AG09309 (cell line): ENCODE results near the gene SPEN.

Experiments used
- DNase-seq: peaks from one replicate; pipeline ENCODE4 v3.0.0-alpha.2; 2010; ENCODE audit warnings: low read depth
- H3K4me3 ChIP-seq: 2 replicates; pipeline ENCODE4 v1.5.1; 2011; ENCODE audit warnings: mild to moderate bottlenecking, low read depth, low read length, moderate library complexity; ENCODE audit not compliant: control insufficient read depth
- CTCF ChIP-seq: IDR thresholded peaks from 2 replicates; pipeline ENCODE4 v1.5.1; 2011; ENCODE audit warnings: mild to moderate bottlenecking, low read depth, low read length, inconsistent platforms; ENCODE audit not compliant: insufficient read depth, control insufficient read depth; ENCODE audit errors: missing control alignments

SPEN gene

GRCh38 chr1:15870421-15870820 lies 22.9 kb downstream of the SPEN start:
- DNase-seq = no peak
- no peak for TF ChIP-seq CTCF
- H3K4me3 ChIP-seq = no peak overlapping the region

- H3K4me3 ChIP-seq = no peak overlapping the region
- no peak for DNase-seq
- no peak for TF ChIP-seq CTCF
These were observed 27.0 kb downstream of the SPEN start for GRCh38 chr1:15874471-15874870.

GRCh38 chr1:15876357-15877055 lies 29.0 kb downstream of the SPEN start:
- TF ChIP-seq CTCF = no peak
- no peak for DNase-seq
- no peak overlapping the region for H3K4me3 ChIP-seq

GRCh38 chr1:15881961-15882360 lies 34.5 kb downstream of the SPEN start:
- no peak for DNase-seq
- no peak for TF ChIP-seq CTCF

GRCh38 chr1:15882665-15883064 lies 35.2 kb downstream of the SPEN start:
- no peak for DNase-seq
- no peak for TF ChIP-seq CTCF
- no peak overlapping the region for H3K4me3 ChIP-seq

More at GRCh38 chr1:15881961-15882360, 34.5 kb downstream of the SPEN start:
- no peak overlapping the region for H3K4me3 ChIP-seq

- no peak overlapping the region for H3K4me3 ChIP-seq
- DNase-seq = no peak
- no peak for TF ChIP-seq CTCF
These were observed 35.8 kb downstream of the SPEN start for GRCh38 chr1:15883326-15883725.
